Caco-2 (cell line): ENCODE measurements around the gene CCDC28B. TPM values are rescaled to one million over a fixed set of nuclear protein-coding genes. Genes with fewer than 3 reads are reported as not detected.

Source experiments
- BruUV-seq: library from RNA; stranded (reverse); fragments of 400-500 nt; replicated peaks from 2 replicates; lab custom pipeline; 2021; lab: Mats Ljungman, UMichigan
- CTCF ChIA-PET: fragments of 300-600 bp; sonication (Branson Sonifier 250); formaldehyde crosslinking; loops from one replicate; lab custom pipeline; 2022; ENCODE audit warnings: antibody characterized with exemption; lab: Charles Lee
- POLR2A ChIA-PET: fragments of 300-600 bp; sonication (Branson Sonifier 250); formaldehyde crosslinking; loops from one replicate; lab custom pipeline; 2022; ENCODE audit warnings: antibody characterized with exemption; lab: Charles Lee
- DNase-seq, 2 experiments: peaks; one replicate each; pipeline versions ENCODE4 v3.0.0 to v3.0.0-alpha.2; 2020 to 2022
- H3K27me3 ChIP-seq: replicated peaks from 2 replicates; pipeline ENCODE4 v1.6.0; 2011; ENCODE audit warnings: low read length; ENCODE audit not compliant: control insufficient read depth, insufficient read depth
- H3K36me3 ChIP-seq: 2 replicates; pipeline ENCODE4 v1.5.1; 2011; ENCODE audit warnings: low read length; ENCODE audit not compliant: control insufficient read depth, insufficient read depth
- H3K4me1 ChIP-seq: fragments of 250-450 bp; sonication (Bioruptor Pico); 2 replicates; pipeline ENCODE4 v1.5.1; 2020; ENCODE audit warnings: mild to moderate bottlenecking
- H3K4me3 ChIP-seq: 2 replicates; pipeline ENCODE4 v1.5.1; 2011; ENCODE audit warnings: low read depth, mild to moderate bottlenecking, control low read depth, low read length
- H3K9me3 ChIP-seq: fragments of 250-450 bp; sonication (Bioruptor Pico); 2 replicates; pipeline ENCODE4 v1.5.1; 2020; ENCODE audit warnings: mild to moderate bottlenecking, moderate library complexity
- H3K27ac Mint-ChIP-seq: one replicate; pipeline ENCODE4 v1.8.0; 2022; ENCODE audit warnings: mixed read lengths; ENCODE audit not compliant: unreplicated experiment
- H3K27me3 Mint-ChIP-seq: one replicate; pipeline ENCODE4 v1.8.0; 2022; ENCODE audit warnings: mixed read lengths; ENCODE audit not compliant: insufficient read depth, unreplicated experiment
- H3K36me3 Mint-ChIP-seq: one replicate; pipeline ENCODE4 v1.8.0; 2022; ENCODE audit warnings: mild to moderate bottlenecking, mixed read lengths; ENCODE audit not compliant: insufficient read depth, unreplicated experiment
- H3K4me1 Mint-ChIP-seq: one replicate; pipeline ENCODE4 v1.8.0; 2022; ENCODE audit warnings: low read depth, mixed read lengths; ENCODE audit not compliant: unreplicated experiment
- H3K4me3 Mint-ChIP-seq: one replicate; pipeline ENCODE4 v1.8.0; 2022; ENCODE audit warnings: mild to moderate bottlenecking, moderate library complexity, mixed read lengths; ENCODE audit not compliant: unreplicated experiment
- H3K9me3 Mint-ChIP-seq: one replicate; pipeline ENCODE4 v1.8.0; 2022; ENCODE audit warnings: mixed read lengths; ENCODE audit not compliant: unreplicated experiment
- CTCF ChIP-seq, 2 experiments: fragments of 200-600 bp in 1 of 2; IDR thresholded peaks; 1 replicate in 1 of 2; 2 replicates in 1 of 2; pipeline versions ENCODE4 v1.5.1 to v1.8.0; 2011 to 2022; ENCODE audit warnings: antibody characterized with exemption in 1 of 2, control low read depth in 1 of 2, inconsistent platforms in 1 of 2, low read depth in 1 of 2, low read length in 1 of 2, mild to moderate bottlenecking in 1 of 2, moderate library complexity in 1 of 2; ENCODE audit not compliant: insufficient read depth in 1 of 2, severe bottlenecking in 1 of 2, unreplicated experiment in 1 of 2
- intact Hi-C: fragments of 100-400 bp; cut with micrococcal nuclease; formaldehyde crosslinking; loops from one replicate; pipeline ENCODE4 v1.10.0; 2022; ENCODE audit not compliant: unreplicated experiment
- total RNA-seq: library from RNA; stranded (reverse); gene quantifications from 2 replicates; pipeline ENCODE4 v1.2.3, GENCODE V29; 2022

The CCDC28B gene
- total RNA-seq, 1 experiment from 2014 or later = 3.9 TPM

DNA sequence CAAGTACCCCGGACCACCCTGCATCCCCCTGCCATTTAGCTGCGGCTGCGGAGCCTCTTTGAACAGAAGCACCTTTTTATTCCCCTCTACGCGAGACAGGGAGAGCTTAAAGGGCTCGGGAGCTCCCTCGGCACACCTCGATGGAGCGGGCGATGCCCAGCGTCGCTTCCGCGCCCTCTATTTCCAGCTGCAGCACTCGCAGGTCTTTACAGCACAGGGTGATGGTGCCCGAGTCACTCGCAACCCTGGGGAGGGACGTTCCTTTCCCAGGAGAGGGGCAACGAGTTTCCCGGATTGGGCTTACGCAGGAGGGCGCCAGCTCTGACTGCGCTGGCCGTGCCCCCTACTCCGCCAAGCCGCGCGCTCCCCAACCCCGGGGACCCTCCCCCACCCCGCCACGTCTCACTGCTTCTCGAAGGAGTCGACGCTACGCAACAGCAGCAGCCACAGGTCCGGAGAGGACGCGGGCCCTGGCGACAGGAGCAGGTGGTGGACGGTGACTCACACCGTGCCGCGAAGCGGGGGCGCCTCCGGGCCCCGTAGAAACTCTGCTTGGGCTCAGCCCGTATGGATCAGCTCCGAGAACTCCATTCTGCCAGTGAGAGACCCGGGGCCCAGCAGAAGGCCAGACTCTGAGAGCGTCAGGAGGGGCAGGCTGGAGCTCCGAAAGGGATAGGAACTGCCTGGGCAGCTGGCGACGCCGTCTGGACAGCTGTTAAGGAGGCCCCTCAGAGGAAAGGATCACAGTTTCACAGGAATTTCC is 40.8 kb downstream of the CCDC28B start:
- no peaks in the 10 kb centered on the region for H3K27me3 Mint-ChIP-seq

GRCh38 chr1:32242341-32242851 is 42.0 kb downstream of the CCDC28B start:
- peak overlapping the region; percentile 79 for H3K4me3 Mint-ChIP-seq
- no peaks in the 10 kb centered on the region for H3K36me3 Mint-ChIP-seq
- Histone ChIP-seq H3K36me3 (no peaks in the 10 kb centered on the region), H3K9me3 (no peaks in the 10 kb centered on the region), H3K4me1 (no peaks in the 10 kb centered on the region), H3K4me3 (no peak overlapping the region), H3K27me3 (no peaks in the 10 kb centered on the region)
- no TSS peak for BruUV-seq
- H3K27me3 Mint-ChIP-seq = no peaks in the 10 kb centered on the region
- no peaks in the 10 kb centered on the region for H3K9me3 Mint-ChIP-seq
- no peak overlapping the region for H3K27ac Mint-ChIP-seq
- CTCF ChIA-PET = interaction anchor here (0.6 to 2.4 kb wide), 2 partner anchors 26 to 278 kb away, joined by 3 to 11 read pairs; no protein-coding TSS in a partner anchor
- H3K4me1 Mint-ChIP-seq = no peaks in the 10 kb centered on the region
- intact Hi-C loops = loop anchor here (5.0 kb wide), 1 partner anchor 80 kb away; no protein-coding TSS in a partner anchor
- no peak for TF ChIP-seq CTCF (IDR thresholded peaks at IDR 0.05; ENCODE audit: insufficient read depth in 1 of 2, low read depth in 1 of 2, low read length in 1 of 2, severe bottlenecking in 1 of 2, unreplicated experiment in 1 of 2)
- no peak for DNase-seq
- POLR2A ChIA-PET = no interaction called here

More for the DNA sequence above, 40.8 kb downstream of the CCDC28B start:
- H3K36me3 Mint-ChIP-seq = no peaks in the 10 kb centered on the region
- H3K9me3 ChIP-seq = no peaks in the 10 kb centered on the region
- no peaks in the 10 kb centered on the region for H3K4me1 Mint-ChIP-seq
- BruUV-seq = TSS peak; percentile 24
- peak; percentile 59 to 63 for DNase-seq
- H3K9me3 Mint-ChIP-seq = no peaks in the 10 kb centered on the region
- H3K36me3 ChIP-seq = no peaks in the 10 kb centered on the region
- no peaks in the 10 kb centered on the region for H3K4me1 ChIP-seq
- ChIA-PET POLR2A (interaction anchor here (0.7 to 1.0 kb wide), 4 partner anchors 25 to 426 kb away, joined by 3 to 5 read pairs (median 4); partner anchors contain the start of genes MARCKSL1, SPOCD1 and TXLNA), CTCF (interaction anchor here (0.5 to 2.4 kb wide), 6 partner anchors 14 to 143 kb away, joined by 3 to 11 read pairs (median 6); partner anchors contain the start of gene HDAC1)
- H3K4me3 Mint-ChIP-seq = peak overlapping the region; percentile 79
- TF ChIP-seq CTCF (IDR thresholded peaks at IDR 0.05; ENCODE audit: insufficient read depth in 1 of 2, low read depth in 1 of 2, low read length in 1 of 2, severe bottlenecking in 1 of 2, unreplicated experiment in 1 of 2) = no peak
- no peaks in the 10 kb centered on the region for H3K27me3 ChIP-seq
- H3K4me3 ChIP-seq = peak overlapping the region; percentile 56
- peak overlapping the region; percentile 83 for H3K27ac Mint-ChIP-seq
- intact Hi-C loops = loop anchor here (5.0 kb wide), 1 partner anchor 81 kb away; no protein-coding TSS in a partner anchor

DNA sequence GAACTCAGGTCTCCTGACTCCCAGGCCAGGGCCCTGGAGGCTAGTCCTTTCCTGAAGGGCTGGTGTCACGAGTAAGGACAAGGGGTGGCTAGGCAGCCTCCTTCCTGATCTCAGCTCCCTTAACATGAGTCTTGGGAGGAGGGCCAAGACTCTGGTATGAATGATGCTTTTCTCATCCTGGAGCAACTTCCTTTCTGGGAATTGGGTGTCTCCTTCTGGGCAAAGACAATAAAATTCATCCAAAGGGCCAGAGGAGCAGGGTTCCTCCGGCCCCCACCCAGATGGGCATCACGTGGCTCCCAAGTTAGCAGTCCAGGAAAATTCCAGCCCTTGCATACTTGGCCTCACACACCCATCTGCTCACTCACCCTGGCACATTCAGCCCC is 46.5 kb downstream of the CCDC28B start, which contains the start of gene FAM167B:
TSS of gene FAM167B (plus strand) at position 335 of the 386 bp plus-strand sequence. CDS start 200 bp downstream, outside the sequence.
- H3K27me3 Mint-ChIP-seq = no peaks in the 10 kb centered on the region

More for the DNA sequence above, 46.5 kb downstream of the CCDC28B start, which contains the start of gene FAM167B:
- Histone ChIP-seq H3K27me3 (no peaks in the 10 kb centered on the region), H3K36me3 (no peaks in the 10 kb centered on the region), H3K9me3 (no peaks in the 10 kb centered on the region), H3K4me1 (no peaks in the 10 kb centered on the region), H3K4me3 (no peak within 1 kb of the TSS)
- no peaks in the 10 kb centered on the region for H3K9me3 Mint-ChIP-seq
- BruUV-seq = no TSS peak
- CTCF ChIA-PET = no interaction called here
- no peak for DNase-seq
- H3K36me3 Mint-ChIP-seq = no peaks in the 10 kb centered on the region
- POLR2A ChIA-PET = no interaction called here
- H3K4me3 Mint-ChIP-seq = no peak within 1 kb of the TSS
- TF ChIP-seq CTCF (IDR thresholded peaks at IDR 0.05; ENCODE audit: insufficient read depth in 1 of 2, low read depth in 1 of 2, low read length in 1 of 2, severe bottlenecking in 1 of 2, unreplicated experiment in 1 of 2) = no peak
- no peaks in the 10 kb centered on the region for H3K4me1 Mint-ChIP-seq
- no peak within 1 kb of the TSS for H3K27ac Mint-ChIP-seq
- intact Hi-C loops = no loop called here
